K562 (cell line): ENCODE measurements around the gene ENPP7.

Experiments
- CTCF ChIP-seq, 3 experiments: IDR thresholded peaks in 2 of 3; conservative IDR thresholded peaks in 1 of 3; 2 replicates each; pipeline ENCODE4 v1.5.1; 2011 to 2012; ENCODE audit warnings: low read length in 3 of 3, mild to moderate bottlenecking in 3 of 3, control low read depth in 2 of 3, improper control_type of control experiment in 1 of 3, inconsistent platforms in 1 of 3, low read depth in 1 of 3, mixed read lengths in 1 of 3, moderate library complexity in 1 of 3; ENCODE audit not compliant: insufficient read depth in 2 of 3
- EP300 ChIP-seq: IDR thresholded peaks from 2 replicates; pipeline ENCODE4 v1.6.1; 2012; ENCODE audit warnings: low read length, improper control_type of control experiment
- FOXA1 ChIP-seq: fragments of 450-650 bp; IDR thresholded peaks from 2 replicates; pipeline ENCODE4 v1.6.1; 2016; ENCODE audit warnings: mild to moderate bottlenecking, borderline replicate concordance
- FOXK1 ChIP-seq: sonication (generic); formaldehyde crosslinking; IDR thresholded peaks from 2 replicates; pipeline ENCODE4 v1.8.0; 2022; ENCODE audit warnings: missing genetic modification reagents, mild to moderate bottlenecking, borderline replicate concordance
- HSF4 ChIP-seq: fragments of 250-450 bp; sonication (Bioruptor Pico); IDR thresholded peaks from 2 replicates; pipeline ENCODE4 v2.1.2; 2022; ENCODE audit warnings: mild to moderate bottlenecking, moderate library complexity, borderline replicate concordance
- NR1H2 ChIP-seq: sonication (generic); formaldehyde crosslinking; IDR thresholded peaks from 2 replicates; pipeline ENCODE4 v1.4.0; 2020; ENCODE audit warnings: mild to moderate bottlenecking, missing genetic modification reagents
- POLR2A ChIP-seq: fragments of 450-650 bp; conservative IDR thresholded peaks from 2 replicates; pipeline ENCODE4 v1.6.1; 2016
- USF2 ChIP-seq: sonication (generic); formaldehyde crosslinking; IDR thresholded peaks from 2 replicates; pipeline ENCODE4 v1.5.0; 2020; ENCODE audit warnings: missing genetic modification reagents
- ZNF589 ChIP-seq: fragments of 200-800 bp; sonication (Bioruptor generic); IDR thresholded peaks from 2 replicates; pipeline ENCODE4 v1.6.1; 2016; ENCODE audit warnings: low read depth, missing genetic modification characterization, missing compliant biosample characterization

GRCh38 chr17:79777120-79777893 lies 46.6 kb downstream of the ENPP7 start:
- TF ChIP-seq FOXK1 (CRISPR knock-in tag): no peak
- peak; percentile 51 to 69 (median 57); a peak in 5 of 6 replicates for TF ChIP-seq CTCF (IDR thresholded peaks at IDR 0.05 in 2 of 3, conservative IDR thresholded peaks at IDR 0.05 in 1 of 3; ENCODE audit: insufficient read depth in 2 of 3, low read depth in 1 of 3, low read length in 3 of 3)
- 0 out of 2 replicates have a peak, but pooled peaks have one; percentile 36 for TF ChIP-seq NR1H2 (CRISPR knock-in tag)
- TF ChIP-seq POLR2A: peak; percentile 58
- no peak for TF ChIP-seq FOXA1
- no peak for TF ChIP-seq ZNF589 (CRISPR knock-in tag)
- TF ChIP-seq EP300: no peak
- TF ChIP-seq USF2: no peak
- no peak for TF ChIP-seq HSF4 (CRISPR knock-in tag)
